ENCODE measurements around the gene ABCG4. TPM values are rescaled to one million over a fixed set of nuclear protein-coding genes. Genes with fewer than 3 reads are reported as not detected.

Gene ABCG4
- total and polyA plus RNA-seq, 3 donors from 2014 or later, result 3.9 to 11.2 (median 5.4) TPM

- no peaks in the 10 kb centered on the region for H3K4me1 ChIP-seq
- WGBS, 2 donors, result 50 to 53% methylated on average over 9 to 15 of the region's 15 CpGs
- no peaks in the 10 kb centered on the region for H3K9me3 ChIP-seq
- no peak for TF ChIP-seq POLR2A (IDR thresholded peaks at IDR 0.05)
- TF ChIP-seq CTCF (IDR thresholded peaks at IDR 0.05), result no peak
- H3K27ac ChIP-seq, result no peak overlapping the region
- H3K27me3 ChIP-seq, result no peaks in the 10 kb centered on the region
- DNase-seq, result no peak
- no peak overlapping the region for H3K4me3 ChIP-seq
- H3K36me3 ChIP-seq (ENCODE audit: low read depth, missing control alignments), result no peaks in the 10 kb centered on the region
- intact Hi-C loops (cut with DNase I; ENCODE audit: low total_unique reads), result loop anchor here (10.0 kb wide), 1 partner anchor 91 kb away; a partner anchor contains a TSS
Observed at GRCh38 chr11:119185981-119186634, 37.3 kb downstream of the ABCG4 start.

- 73 to 82% methylated on average over 6 to 21 of the region's 21 CpGs for WGBS, 2 donors
- no peaks in the 10 kb centered on the region for H3K4me1 ChIP-seq
- H3K27me3 ChIP-seq, result no peaks in the 10 kb centered on the region
- H3K9me3 ChIP-seq, result no peaks in the 10 kb centered on the region
- no peak overlapping the region for H3K27ac ChIP-seq
- no peak overlapping the region for H3K4me3 ChIP-seq
- intact Hi-C loops (cut with DNase I; ENCODE audit: low total_unique reads), result loop anchor here (10.0 kb wide), 1 partner anchor 93 kb away; a partner anchor contains a TSS
- H3K36me3 ChIP-seq (ENCODE audit: low read depth, missing control alignments), result no peaks in the 10 kb centered on the region
- no peak for DNase-seq
- TF ChIP-seq POLR2A (IDR thresholded peaks at IDR 0.05) (no peak), CTCF (IDR thresholded peaks at IDR 0.05) (no peak)
Observed at GRCh38 chr11:119187123-119187892, 38.5 kb downstream of the ABCG4 start.

- H3K36me3 ChIP-seq (ENCODE audit: low read depth, missing control alignments), result no peaks in the 10 kb centered on the region
- no peak overlapping the region for H3K27ac ChIP-seq
- DNase-seq, result no peak
- H3K27me3 ChIP-seq, result no peaks in the 10 kb centered on the region
- intact Hi-C loops (cut with DNase I; ENCODE audit: low total_unique reads), result loop anchor here (10.0 kb wide), 1 partner anchor 93 kb away; a partner anchor contains a TSS
- TF ChIP-seq CTCF (IDR thresholded peaks at IDR 0.05), result no peak
- TF ChIP-seq POLR2A (IDR thresholded peaks at IDR 0.05), result no peak
- 75 to 93% methylated on average over 8 to 11 of the region's 11 CpGs for WGBS, 2 donors
- no peak overlapping the region for H3K4me3 ChIP-seq
- H3K9me3 ChIP-seq, result no peaks in the 10 kb centered on the region
- no peaks in the 10 kb centered on the region for H3K4me1 ChIP-seq
Observed at GRCh38 chr11:119188067-119188466, 39.2 kb downstream of the ABCG4 start.

- no peak overlapping the region for H3K4me3 ChIP-seq
- no peaks in the 10 kb centered on the region for H3K27me3 ChIP-seq
- WGBS, 2 donors, result 88 to 91% methylated on average over 6 to 8 of the region's 8 CpGs
- H3K27ac ChIP-seq, result no peak overlapping the region
- TF ChIP-seq CTCF (IDR thresholded peaks at IDR 0.05) (no peak), POLR2A (IDR thresholded peaks at IDR 0.05) (no peak)
- intact Hi-C loops (cut with DNase I; ENCODE audit: low total_unique reads), result loop anchor here (10.0 kb wide), 1 partner anchor 94 kb away; a partner anchor contains a TSS
- DNase-seq, result no peak
- no peaks in the 10 kb centered on the region for H3K4me1 ChIP-seq
- no peaks in the 10 kb centered on the region for H3K36me3 ChIP-seq (ENCODE audit: low read depth, missing control alignments)
- no peaks in the 10 kb centered on the region for H3K9me3 ChIP-seq
Observed at GRCh38 chr11:119188887-119189286, 40.0 kb downstream of the ABCG4 start.
